Adrenal gland (tissue), 5 donors: ENCODE measurements around the gene NTRK1.

Experiments used
- POLR2A ChIP-seq, 2 donors: fragments of 450-650 bp; IDR thresholded peaks; one replicate each; pipeline ENCODE4 v1.6.1; 2017; ENCODE audit warnings: antibody characterized with exemption in 2 of 2, mild to moderate bottlenecking in 2 of 2, moderate library complexity in 1 of 2
- TF ChIP-seq, protein P1 (sequence below), 6 experiments: fragments of 450-650 bp in 4 of 6; fragments of 200-600 bp in 2 of 6; sonication (generic) in 1 of 6; IDR thresholded peaks; 1 replicate in 5 of 6; 2 replicates in 1 of 6; pipeline versions ENCODE4 v1.5.1 to v1.8.0; 2016 to 2021; ENCODE audit warnings: antibody characterized with exemption in 6 of 6, mild to moderate bottlenecking in 2 of 6, moderate library complexity in 1 of 6
- donor health status: DM: no; HTN: no; CAD: no.

DNA sequence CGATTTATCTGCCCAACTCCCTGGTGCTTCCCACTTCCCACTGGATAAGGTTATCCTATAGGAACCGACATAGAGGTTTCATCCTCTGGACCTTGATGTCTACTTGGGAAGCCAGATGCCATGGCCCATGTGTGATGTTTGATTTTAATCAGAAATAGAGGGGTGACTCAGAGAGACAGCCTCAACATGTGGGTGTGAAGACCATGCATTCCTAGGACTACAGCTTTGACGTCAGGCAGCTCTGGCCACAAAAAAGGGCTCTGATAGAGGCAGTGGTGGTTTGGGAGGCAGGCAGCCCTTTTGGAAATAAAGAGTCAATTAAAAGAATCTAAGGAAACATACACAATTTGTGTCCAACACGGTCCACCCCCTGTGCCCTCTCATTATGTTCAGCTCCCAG lies 38.9 kb upstream of the NTRK1 start:
- TF ChIP-seq, protein P1, sequence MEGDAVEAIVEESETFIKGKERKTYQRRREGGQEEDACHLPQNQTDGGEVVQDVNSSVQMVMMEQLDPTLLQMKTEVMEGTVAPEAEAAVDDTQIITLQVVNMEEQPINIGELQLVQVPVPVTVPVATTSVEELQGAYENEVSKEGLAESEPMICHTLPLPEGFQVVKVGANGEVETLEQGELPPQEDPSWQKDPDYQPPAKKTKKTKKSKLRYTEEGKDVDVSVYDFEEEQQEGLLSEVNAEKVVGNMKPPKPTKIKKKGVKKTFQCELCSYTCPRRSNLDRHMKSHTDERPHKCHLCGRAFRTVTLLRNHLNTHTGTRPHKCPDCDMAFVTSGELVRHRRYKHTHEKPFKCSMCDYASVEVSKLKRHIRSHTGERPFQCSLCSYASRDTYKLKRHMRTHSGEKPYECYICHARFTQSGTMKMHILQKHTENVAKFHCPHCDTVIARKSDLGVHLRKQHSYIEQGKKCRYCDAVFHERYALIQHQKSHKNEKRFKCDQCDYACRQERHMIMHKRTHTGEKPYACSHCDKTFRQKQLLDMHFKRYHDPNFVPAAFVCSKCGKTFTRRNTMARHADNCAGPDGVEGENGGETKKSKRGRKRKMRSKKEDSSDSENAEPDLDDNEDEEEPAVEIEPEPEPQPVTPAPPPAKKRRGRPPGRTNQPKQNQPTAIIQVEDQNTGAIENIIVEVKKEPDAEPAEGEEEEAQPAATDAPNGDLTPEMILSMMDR (IDR thresholded peaks at IDR 0.05), result no peak
- TF ChIP-seq POLR2A (IDR thresholded peaks at IDR 0.05), result no peak
